ENCODE results near the gene CLCA2. TPM values are rescaled to one million over a fixed set of nuclear protein-coding genes. Genes with fewer than 3 reads are reported as not detected.

CLCA2 gene
- polyA plus RNA-seq, 1 donor from 2014 or later: not detected

- Histone ChIP-seq H2AFZ (ENCODE audit: low read depth, low read length) (no peak overlapping the region), H3K4me2 (ENCODE audit: low read length) (no peak overlapping the region), H3K9me3 (ENCODE audit: low read length) (no peaks in the 10 kb centered on the region), H3K9ac (ENCODE audit: low read length) (no peak overlapping the region), H3K27me3 (ENCODE audit: insufficient read depth, low read depth, low read length) (no peaks in the 10 kb centered on the region), H3K9me2 (ENCODE audit: insufficient read depth, low read length) (no peaks in the 10 kb centered on the region), H3F3A (ENCODE audit: insufficient read depth, low read length, poor library complexity, severe bottlenecking) (no peaks in the 10 kb centered on the region), H3K27ac (ENCODE audit: low read length) (no peak overlapping the region), H3K36me3 (ENCODE audit: insufficient read depth, low read length) (no peaks in the 10 kb centered on the region), H4K20me1 (ENCODE audit: insufficient read depth) (no peaks in the 10 kb centered on the region), H3K4me3 (ENCODE audit: low read length) (no peak overlapping the region), H3K79me2 (replicated peaks; ENCODE audit: insufficient read depth, low read length) (no peaks in the 10 kb centered on the region)
- TF ChIP-seq EP300 (conservative IDR thresholded peaks at IDR 0.05; ENCODE audit: poor library complexity, severe bottlenecking): no peak
- no peak for TF ChIP-seq SMC3 (conservative IDR thresholded peaks at IDR 0.05; ENCODE audit: poor library complexity)
- no peak for TF ChIP-seq MXI1 (conservative IDR thresholded peaks at IDR 0.05; ENCODE audit: poor library complexity, severe bottlenecking)
- no peak for TF ChIP-seq EZH2 (IDR thresholded peaks at IDR 0.05; ENCODE audit: borderline replicate concordance, insufficient read depth, low read length, poor library complexity, severe bottlenecking)
- TF ChIP-seq POLR2AphosphoS5 (IDR thresholded peaks at IDR 0.05): no peak
- TF ChIP-seq CTCF (IDR thresholded peaks at IDR 0.05; ENCODE audit: poor library complexity, severe bottlenecking): no peak
- TF ChIP-seq REST (IDR thresholded peaks at IDR 0.05; ENCODE audit: borderline replicate concordance): no peak
- no peak for TF ChIP-seq RAD21 (conservative IDR thresholded peaks at IDR 0.05)
- TF ChIP-seq TAF1 (IDR thresholded peaks at IDR 0.05; ENCODE audit: low read depth): no peak
These were observed 10.1 kb downstream of the CLCA2 start for GRCh38 chr1:86434059-86434458.

- H3K27me3 ChIP-seq (ENCODE audit: insufficient read depth, low read depth, low read length): no peaks in the 10 kb centered on the region
- no peaks in the 10 kb centered on the region for H3K9me3 ChIP-seq (ENCODE audit: low read length)
- no peak overlapping the region for H3K27ac ChIP-seq (ENCODE audit: low read length)
- no peak overlapping the region for H3K4me3 ChIP-seq (ENCODE audit: low read length)
- no peaks in the 10 kb centered on the region for H3F3A ChIP-seq (ENCODE audit: insufficient read depth, low read length, poor library complexity, severe bottlenecking)
- TF ChIP-seq TAF1 (IDR thresholded peaks at IDR 0.05; ENCODE audit: low read depth): no peak
- TF ChIP-seq SMC3 (conservative IDR thresholded peaks at IDR 0.05; ENCODE audit: poor library complexity): no peak
- no peak for TF ChIP-seq CTCF (IDR thresholded peaks at IDR 0.05; ENCODE audit: poor library complexity, severe bottlenecking)
- no peak for TF ChIP-seq RAD21 (conservative IDR thresholded peaks at IDR 0.05)
- no peak for TF ChIP-seq POLR2AphosphoS5 (IDR thresholded peaks at IDR 0.05)
- no peak for TF ChIP-seq MXI1 (conservative IDR thresholded peaks at IDR 0.05; ENCODE audit: poor library complexity, severe bottlenecking)
- no peak for TF ChIP-seq REST (IDR thresholded peaks at IDR 0.05; ENCODE audit: borderline replicate concordance)
- no peak for TF ChIP-seq EZH2 (IDR thresholded peaks at IDR 0.05; ENCODE audit: borderline replicate concordance, insufficient read depth, low read length, poor library complexity, severe bottlenecking)
- TF ChIP-seq EP300 (conservative IDR thresholded peaks at IDR 0.05; ENCODE audit: poor library complexity, severe bottlenecking): no peak
- H3K4me2 ChIP-seq (ENCODE audit: low read length): no peak overlapping the region
- no peak overlapping the region for H3K9ac ChIP-seq (ENCODE audit: low read length)
- no peak overlapping the region for H2AFZ ChIP-seq (ENCODE audit: low read depth, low read length)
- no peaks in the 10 kb centered on the region for H4K20me1 ChIP-seq (ENCODE audit: insufficient read depth)
- no peaks in the 10 kb centered on the region for H3K36me3 ChIP-seq (ENCODE audit: insufficient read depth, low read length)
- no peaks in the 10 kb centered on the region for H3K9me2 ChIP-seq (ENCODE audit: insufficient read depth, low read length)
- H3K79me2 ChIP-seq (replicated peaks; ENCODE audit: insufficient read depth, low read length): no peaks in the 10 kb centered on the region
These were observed 11.4 kb downstream of the CLCA2 start for GRCh38 chr1:86435327-86435726.

Data from neural cell (in vitro differentiated cells).